Pulmonary artery endothelial cell (primary cell): ENCODE measurements around the gene EXOC2. TPM values are rescaled to one million over a fixed set of nuclear protein-coding genes. Genes with fewer than 3 reads are reported as not detected.

Source experiments
- DNase-seq: peaks from one replicate; pipeline ENCODE4 v3.0.0-alpha.2; 2011; ENCODE audit warnings: low read depth, low spot score
- total RNA-seq: library from RNA; depleted of rRNA; stranded (reverse); fragments of >200 nt; gene quantifications from 2 replicates; pipeline ENCODE4 v1.2.3, GENCODE V29; 2014

EXOC2 gene
- total RNA-seq, 1 donor from 2014 or later, result 39.2 TPM

DNA sequence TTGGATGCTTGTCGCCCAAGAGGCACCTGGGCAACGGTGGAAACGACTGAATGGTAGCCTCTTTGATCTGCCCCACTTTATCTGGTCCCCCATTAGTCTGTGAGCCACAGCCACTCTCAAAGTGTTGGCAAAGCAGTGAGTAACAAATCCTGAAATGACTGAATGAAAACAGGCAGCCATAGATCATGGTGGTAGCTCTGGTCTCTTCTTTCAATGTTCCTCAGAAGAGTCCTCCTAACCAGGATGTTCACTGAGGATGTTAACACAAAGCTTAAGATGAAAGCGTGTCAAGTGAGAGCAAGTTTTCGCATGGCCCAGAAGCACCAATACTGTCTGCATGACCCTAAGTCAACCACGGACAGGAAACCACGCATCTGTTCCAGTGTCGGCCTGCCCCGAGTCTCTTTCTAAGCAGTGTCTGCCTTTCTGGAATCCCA, 194.1 kb downstream of the EXOC2 start:
- DNase-seq, result no peak

DNA sequence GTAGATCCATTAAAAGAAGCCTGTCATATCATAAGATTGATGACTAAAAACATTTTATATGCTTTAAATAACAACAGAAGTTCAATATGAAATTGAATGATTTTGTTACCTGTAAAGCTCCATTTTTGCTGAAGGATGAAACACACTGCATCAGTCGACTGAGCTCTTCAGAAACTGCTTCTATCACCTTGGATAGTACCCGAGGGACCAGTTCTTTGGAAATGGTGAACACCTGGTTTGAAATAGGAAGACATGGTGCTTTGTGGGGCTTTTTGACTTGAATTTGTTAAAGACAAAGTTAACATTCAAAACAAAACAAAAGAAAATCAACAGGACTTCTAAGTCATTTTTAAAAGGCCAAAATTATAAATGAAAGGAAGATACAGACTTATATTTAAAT, 195.7 kb downstream of the EXOC2 start:
- no peak for DNase-seq

DNA sequence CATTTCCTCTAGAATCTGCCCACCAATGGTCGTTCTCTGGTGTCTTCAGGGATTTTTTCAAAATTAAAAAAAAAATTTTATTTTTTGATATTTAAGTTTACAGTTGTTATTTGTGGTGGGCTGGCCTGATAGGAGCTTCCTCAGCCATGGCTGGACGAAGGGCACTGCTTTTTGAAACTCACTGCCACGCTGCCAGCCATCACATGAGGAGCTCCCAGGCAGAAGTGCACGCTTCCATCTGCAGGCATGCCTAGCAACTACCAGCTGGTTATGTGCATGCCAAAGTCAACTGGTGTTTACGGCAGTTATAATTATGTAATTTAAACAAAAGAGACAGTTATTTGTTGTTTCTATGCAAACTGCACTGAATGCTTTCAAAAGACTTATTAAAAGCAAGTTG, 196.3 kb downstream of the EXOC2 start:
- DNase-seq, result no peak

DNA sequence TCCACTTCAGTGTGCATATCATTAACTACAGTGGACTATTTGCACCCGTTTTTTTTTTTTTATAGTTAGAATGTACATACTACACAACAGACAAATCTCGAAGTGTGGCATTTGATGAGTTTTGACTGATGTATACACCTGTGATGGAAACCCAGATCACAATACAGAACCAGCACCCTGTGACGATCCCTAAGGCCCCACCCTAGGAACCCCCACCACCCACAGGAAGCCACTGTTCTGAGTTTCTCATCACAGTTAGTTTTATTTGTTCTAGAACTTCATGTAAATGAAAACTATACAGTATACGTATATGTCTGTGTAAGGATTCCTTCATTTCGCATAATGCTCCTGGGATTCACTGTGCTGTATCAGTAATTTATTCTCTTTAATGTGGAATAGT, 198.5 kb downstream of the EXOC2 start:
- DNase-seq, result no peak

DNA sequence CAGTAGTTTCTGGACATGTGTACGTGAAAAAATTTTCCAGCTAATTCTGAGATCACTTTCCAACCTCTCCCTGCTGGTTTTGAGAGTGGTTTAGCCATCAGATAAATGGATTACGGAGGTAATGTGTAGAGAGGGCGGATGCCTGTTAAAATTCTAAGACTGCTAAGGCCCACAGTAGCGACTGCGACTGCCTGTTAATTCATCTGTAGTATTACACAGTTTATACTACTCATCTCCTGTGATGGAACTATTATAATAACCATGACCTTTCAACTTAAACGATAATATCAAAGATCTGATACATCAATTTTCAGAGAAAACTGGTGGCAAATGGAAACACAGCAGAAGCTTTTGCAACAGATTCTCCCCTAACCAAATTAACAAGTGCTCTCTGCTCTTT, 199.1 kb downstream of the EXOC2 start:
- DNase-seq, result no peak

DNA sequence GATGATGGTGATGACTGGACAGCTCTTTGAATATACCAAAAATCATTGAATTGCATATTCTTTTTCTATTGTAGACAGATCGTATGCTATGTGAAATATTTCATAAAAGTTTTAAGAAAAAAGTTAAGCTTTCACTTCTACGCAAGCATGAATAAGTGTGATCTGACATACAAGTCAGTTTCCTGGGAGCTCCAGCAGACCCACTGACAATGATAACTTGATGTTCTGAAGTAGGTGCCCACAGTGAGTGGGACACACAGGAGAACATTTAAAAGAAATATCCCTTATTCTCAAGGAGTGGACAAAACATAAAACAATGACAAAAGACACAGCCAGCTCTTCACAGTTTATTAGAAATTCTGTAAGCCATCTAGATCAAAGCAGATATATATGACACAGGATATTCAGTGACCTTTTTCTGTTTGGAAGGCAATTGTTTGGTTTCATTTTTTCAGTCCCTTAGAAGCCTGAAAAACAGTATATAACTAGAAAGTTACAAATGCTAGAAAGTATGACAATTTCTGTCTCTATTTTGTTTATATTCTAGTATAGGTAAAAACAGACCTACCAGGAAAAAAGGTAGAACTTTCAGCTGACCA, 200.0 kb downstream of the EXOC2 start:
- DNase-seq, result no peak

DNA sequence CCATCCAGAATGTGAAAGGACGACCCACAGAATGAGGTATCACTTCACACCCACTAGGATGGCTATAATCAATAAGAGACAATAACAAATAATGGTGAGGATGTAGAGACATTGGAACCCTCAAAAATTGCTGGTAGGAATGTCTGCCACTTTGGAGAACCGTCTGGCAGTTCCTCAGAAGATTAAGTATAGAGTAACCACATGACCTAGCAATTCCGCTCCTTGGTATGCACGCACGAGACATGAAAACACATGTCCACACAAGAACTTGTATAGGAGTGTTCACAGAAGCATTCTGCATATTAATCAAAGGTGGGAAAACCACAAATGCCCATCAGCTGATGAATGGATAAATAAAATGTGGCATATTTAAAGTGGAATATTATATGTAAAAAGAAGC, 200.8 kb downstream of the EXOC2 start:
- no peak for DNase-seq

DNA sequence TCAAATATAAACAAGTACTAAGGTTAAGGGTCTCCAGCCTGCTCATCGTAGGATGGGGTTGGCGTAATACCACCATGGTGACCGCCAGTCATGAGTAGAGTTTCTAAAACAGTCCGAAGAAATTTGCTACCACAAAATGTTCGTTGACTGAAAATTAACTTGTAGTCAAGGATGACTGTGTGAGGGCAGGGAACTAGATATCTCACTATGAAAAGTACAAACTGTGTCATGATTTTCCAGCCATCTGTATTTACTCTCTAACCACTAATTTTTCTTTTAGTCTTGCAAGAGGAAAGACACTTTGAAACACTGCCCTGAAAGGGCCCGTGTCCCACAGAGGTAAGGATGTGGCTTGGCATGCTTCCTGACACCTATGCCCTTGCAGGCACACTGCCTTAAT, 201.7 kb downstream of the EXOC2 start:
- DNase-seq, result no peak

DNA sequence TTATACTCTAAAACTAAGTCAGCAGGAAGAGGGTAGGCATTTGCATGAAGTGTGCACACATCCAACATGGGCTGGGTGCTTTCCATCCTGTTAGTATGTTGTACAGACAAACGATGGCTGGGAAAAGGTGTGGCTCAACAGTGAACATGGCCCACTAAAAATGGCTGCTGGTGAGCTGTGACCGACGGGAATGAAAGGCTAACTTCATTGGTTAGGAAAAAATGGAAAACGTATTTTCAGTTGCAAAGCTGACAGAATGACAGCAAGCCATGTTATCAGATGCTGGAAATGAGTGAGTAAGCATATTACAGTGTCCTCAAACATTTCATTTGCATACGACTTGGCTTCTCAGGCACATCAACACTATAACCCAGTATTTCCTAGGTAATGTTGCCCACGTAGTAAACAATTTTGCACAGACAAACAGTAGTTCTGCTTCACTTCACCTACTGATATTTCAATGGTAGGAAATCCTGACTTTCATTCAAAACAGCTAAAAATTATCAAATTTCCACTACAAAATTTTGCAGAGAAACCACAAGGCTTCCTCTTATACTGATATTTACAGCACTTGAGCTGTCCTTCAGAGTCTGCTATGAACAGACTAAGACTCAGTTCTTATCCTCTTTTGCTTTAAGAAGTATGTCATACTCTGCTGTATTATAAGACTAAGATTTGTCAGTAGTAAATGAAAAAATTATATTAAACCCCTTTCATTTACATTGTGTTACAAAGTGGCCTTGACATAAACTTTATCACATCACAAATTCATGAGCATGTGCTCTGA, 202.5 kb downstream of the EXOC2 start:
- no peak for DNase-seq

DNA sequence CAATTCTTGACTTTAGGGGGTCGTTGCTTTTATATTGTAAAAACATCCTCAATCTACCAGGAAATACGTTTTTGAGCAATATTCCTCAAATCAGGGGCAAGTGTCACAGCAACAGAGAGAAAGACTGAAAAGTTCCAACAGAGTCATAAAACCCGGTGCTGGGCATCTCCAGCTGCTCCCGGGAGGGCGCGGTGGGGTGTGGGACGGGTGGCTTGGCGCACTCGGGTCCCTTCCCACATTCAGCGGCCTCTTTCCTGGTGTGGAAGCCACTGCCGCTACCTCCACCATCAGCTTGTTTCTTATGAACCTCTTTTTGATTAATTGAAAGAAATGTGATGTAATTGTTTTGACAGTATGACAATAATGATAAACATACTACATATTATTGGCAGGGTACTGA, 203.2 kb downstream of the EXOC2 start:
- DNase-seq, result no peak

DNA sequence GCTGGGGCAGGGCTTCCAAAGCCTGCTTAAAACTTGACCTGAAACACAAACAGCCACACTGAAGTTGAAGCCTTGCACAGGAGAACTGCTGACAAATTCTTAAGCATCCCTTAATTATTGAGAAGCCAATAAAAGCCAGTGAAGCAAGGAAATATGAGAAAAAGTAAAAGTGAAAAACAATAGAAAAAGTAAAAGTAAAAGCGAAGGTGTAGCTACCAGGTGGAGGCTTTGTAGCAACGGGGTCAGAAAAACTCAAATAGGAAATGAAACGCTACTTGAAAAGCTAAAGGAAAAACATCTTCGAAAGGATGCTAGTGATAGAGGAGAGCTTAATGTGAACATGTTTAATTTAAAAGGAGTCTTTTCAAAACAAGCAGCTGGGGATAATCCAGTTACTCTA, 203.9 kb downstream of the EXOC2 start:
- no peak for DNase-seq

DNA sequence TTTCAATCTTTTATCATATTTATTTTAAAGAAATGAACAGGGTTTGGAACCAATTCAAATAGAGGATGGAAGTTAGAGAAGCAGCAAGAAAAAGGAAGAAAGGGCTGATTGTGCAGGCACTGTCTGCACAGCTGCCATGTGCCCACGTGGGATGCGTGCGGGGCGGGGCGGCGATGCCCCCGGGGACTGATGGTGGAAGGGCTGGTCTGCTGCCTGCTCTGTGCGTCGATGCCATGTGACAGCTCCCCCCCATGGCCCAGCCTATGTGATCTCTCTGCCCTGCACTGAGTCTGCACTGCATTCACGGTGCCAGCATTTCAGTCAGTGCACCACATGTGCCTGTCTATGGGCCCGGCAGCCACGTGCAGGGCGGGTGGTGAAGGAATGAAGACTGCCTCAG, 205.0 kb downstream of the EXOC2 start:
- no peak for DNase-seq

DNA sequence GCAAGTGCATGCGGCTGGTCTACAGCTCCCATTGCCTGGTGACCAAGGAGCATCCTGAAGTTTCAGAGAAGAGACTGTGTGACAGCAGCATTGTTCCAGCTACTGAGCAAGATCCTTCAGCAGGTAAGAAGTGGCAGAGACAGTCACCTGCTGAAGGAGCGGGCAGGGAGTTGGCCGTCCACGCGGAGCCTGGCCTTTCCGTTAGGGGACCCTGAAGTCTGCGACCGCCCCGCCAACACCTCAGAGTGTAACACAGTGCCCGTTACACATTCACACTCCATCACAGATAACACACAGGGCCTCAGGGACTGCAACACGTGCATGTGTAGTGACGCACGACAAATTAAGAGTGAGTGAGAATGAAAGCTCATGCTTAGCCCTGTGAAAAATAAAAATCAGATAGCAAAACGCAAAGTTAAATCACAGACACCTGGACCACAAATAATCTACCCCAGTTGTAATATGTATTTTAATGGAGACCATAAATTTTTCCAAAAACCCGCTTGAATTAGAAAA, 207.2 kb downstream of the EXOC2 start:
- no peak for DNase-seq

DNA sequence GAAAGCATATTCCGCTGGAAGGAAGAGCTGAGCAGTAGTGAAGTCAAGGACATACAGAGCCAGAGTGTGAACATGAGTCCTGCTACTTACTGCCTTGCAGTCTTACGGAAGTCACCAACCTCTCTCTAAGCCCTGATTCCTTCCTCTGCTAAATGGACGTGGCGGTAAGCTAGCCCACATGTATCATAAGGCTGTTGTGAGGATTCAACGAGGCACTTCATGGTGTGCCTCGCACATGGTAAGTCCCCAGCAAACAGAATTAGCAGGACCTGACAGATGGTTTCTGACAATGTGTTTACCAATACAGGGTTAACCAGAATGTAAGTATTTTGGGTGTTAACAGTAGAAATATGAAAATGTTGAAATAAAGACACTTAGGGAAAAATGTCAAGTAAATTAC, 208.2 kb downstream of the EXOC2 start:
- no peak for DNase-seq

DNA sequence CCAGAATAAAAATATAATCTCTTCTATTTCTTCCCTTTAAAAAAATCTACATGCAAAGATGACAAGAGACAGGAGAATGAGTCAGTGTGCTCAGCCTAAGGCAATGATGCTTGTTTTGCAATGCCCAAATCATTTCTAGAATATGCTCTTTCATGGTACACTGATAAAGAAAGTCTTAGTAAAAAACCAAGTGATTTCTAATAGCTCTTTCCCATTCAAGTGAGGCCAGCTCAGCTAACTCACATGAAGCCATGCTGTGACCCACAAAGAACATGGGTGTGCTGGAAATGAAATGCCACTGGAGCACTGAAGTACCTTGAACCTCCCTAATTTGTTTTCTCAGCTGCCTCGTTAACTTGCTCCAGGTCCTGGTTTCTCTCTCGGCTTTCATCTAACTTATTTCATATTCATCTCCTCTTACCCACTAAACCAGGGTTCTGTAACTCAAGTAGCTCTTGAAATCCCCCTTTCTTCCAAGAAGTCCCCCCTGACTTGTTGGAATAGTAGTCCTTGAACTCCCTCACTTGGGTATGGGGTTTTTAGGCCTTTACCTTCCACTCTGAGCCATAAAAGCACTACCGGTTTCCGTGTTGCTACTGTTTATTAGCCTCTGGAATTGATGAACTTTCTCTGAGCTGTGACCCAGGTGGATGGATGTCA, 208.7 kb downstream of the EXOC2 start:
- DNase-seq, result no peak

DNA sequence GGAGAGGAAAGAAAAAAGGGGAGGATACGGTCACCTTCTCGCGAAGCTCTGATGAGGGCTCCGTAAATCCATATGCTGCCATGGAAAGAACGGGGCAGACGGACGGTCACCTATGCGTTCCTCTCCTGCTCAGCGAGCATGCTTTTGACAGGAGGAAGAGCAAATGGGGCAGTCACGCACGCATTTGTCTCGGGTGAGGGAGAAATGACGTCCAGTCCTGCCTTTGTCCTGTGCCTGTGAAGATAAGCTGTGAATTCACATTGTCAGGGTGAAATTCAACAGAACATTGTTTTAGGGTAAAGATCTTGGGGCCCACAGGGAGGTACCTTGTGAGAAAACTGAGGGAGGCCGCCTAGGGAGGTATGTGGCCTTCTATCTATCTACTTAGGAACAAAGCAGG, 217.6 kb downstream of the EXOC2 start:
- no peak for DNase-seq

DNA sequence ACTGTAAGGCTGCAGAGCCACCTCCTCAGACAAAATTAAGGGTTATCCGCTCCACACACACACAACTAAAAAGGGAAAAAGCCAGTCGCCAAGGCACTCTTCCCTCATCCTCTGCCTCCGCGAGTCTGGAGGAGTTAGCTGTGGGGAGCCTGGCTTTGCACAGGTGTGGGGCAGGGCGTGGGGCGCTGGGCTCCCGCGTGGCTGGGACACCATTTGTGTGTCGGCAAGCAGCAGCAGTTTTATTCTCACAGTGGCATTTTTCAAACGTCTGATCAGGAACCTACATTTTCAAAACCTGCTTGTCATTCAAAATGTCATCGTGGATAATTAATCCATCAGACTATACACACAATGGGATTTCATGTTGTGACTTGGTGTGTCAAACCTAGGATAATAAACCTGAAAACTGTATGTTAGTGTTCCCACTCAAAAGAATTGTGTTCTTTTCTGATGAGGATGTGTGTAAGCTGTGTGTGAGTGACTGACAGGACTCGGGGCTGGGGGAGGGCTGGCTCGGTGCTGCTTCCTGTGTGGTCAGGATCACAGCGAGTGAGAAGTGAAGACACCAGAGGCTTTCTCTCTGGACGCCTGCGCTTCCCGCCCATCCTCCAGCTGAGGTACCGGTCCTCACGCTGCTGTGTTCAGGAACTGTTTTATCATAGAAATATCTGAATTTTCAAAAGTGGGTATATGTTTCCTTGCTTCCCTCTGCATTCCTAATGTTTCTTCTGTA, 218.3 kb downstream of the EXOC2 start:
- no peak for DNase-seq

DNA sequence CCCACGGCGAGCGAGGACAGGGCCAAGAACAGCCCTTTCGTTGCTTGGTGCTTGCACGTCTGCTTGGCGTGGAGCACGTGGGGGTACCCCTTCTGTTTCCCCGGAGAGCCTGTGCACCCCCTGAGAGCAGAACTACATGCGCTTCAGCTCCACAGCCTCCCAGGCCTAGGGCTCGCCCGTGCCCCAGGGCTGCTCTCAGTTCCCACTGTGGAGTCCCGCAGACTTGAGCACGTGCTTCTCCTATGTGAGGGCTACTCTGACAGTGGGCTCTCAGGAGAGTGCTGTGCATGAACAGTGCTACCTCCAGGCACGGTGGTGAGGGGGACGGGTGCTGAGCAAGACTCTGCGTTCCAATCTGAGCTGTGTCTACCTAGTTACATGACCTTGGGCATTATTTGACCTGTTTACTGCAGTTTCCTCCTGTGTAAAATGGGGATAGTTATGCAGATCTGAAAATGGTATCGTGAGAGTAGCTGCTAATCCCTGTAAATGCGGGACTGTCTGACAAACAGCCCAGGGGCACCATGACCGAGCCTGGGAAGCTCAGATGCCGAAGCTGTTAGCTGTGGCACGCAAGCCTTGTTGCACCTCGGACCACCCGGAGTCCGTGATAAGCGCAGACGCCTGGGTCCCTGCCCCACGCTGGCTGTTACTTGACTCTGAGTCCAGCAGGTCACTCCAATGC, 219.0 kb downstream of the EXOC2 start:
- DNase-seq, result no peak

DNA sequence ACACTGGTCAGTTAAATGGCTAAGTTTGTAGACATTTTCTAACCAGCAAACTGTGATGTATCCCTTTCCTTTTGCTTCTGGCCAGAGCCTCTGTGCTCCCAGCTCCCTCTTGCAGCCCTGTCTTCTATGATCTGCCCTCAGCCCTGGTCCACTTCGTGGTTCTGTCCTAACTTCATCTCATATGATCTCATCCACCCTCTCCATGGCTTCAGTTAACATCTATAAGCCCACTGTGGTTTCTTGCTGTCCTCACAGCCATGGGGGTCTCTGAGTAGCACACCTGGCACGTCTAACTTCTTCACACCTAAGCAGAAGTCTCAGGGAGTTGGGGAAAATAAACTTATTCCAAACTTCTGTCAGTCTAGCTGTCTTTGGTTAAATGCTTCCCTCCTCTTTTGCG, 219.6 kb downstream of the EXOC2 start:
- no peak for DNase-seq

DNA sequence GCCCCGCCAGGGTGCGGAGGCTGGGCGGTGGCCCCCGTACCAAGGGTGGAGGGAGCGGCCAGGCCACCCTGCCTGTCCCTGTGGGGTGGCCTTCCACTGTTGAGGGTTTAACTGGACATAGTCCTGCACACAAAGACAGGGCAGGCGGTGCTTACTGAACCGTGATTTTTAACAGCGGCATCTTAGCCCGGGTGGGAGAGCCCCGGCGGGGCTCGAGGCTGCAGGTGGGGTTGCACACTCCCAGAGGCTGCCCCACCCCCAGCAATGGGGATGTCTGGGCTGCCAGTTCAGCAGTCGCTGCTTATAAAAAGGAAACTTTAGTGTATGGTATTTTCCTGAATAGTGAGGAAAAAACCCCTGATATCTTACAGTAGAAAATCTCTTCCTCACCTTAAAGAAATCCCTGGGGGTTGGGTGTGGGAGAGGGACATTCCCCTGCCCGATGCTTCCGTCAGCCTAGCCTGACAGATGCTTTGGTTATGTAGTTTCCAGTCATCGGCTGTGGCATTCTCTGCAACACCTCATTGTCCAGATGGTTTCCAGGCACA, 222.0 kb downstream of the EXOC2 start:
- DNase-seq, result no peak
